HL-60 (cell line): ENCODE data around the gene STN1.
A peak's percentile ranks its signal among the peaks of the same experiment; 100 is the strongest.

Experiments
- DNase-seq, 2 experiments: peaks; one replicate each; pipeline ENCODE4 v3.0.0-alpha.2; 2010 to 2020; ENCODE audit warnings: low read depth in 1 of 2, low spot score in 1 of 2
- H3K27ac ChIP-seq: fragments of 250-450 bp; sonication (Bioruptor Pico); replicated peaks from 2 replicates; pipeline ENCODE4 v1.5.1; 2020; ENCODE audit warnings: mild to moderate bottlenecking, moderate library complexity
- H3K27me3 ChIP-seq: fragments of 250-450 bp; sonication (Bioruptor Pico); 2 replicates; pipeline ENCODE4 v1.5.1; 2021; ENCODE audit warnings: mild to moderate bottlenecking, moderate library complexity; ENCODE audit not compliant: insufficient read depth, poor library complexity, severe bottlenecking
- H3K4me3 ChIP-seq: replicated peaks from 2 replicates; pipeline ENCODE4 v1.5.1; 2011; ENCODE audit warnings: mild to moderate bottlenecking, control low read depth, low read length; ENCODE audit not compliant: insufficient read depth
- GABPA ChIP-seq: IDR thresholded peaks from 2 replicates; pipeline ENCODE4 v1.6.1; 2012; ENCODE audit warnings: low read depth
- POLR2AphosphoS5 ChIP-seq: IDR thresholded peaks from 2 replicates; pipeline ENCODE4 v1.6.1; 2012; ENCODE audit warnings: low read depth
- SPI1 ChIP-seq: IDR thresholded peaks from 2 replicates; pipeline ENCODE4 v1.6.1; 2012; ENCODE audit warnings: low read depth, mild to moderate bottlenecking, borderline replicate concordance
- TF ChIP-seq, protein P1 (sequence below): IDR thresholded peaks from 2 replicates; pipeline ENCODE4 v1.6.1; 2012; ENCODE audit warnings: low read depth; ENCODE audit not compliant: insufficient replicate concordance
- TF ChIP-seq, protein P2 (sequence below): IDR thresholded peaks from one replicate; pipeline ENCODE4 v1.5.1; 2011; ENCODE audit warnings: low read length, control low read depth, inconsistent platforms; ENCODE audit not compliant: insufficient read depth

The STN1 gene

DNA sequence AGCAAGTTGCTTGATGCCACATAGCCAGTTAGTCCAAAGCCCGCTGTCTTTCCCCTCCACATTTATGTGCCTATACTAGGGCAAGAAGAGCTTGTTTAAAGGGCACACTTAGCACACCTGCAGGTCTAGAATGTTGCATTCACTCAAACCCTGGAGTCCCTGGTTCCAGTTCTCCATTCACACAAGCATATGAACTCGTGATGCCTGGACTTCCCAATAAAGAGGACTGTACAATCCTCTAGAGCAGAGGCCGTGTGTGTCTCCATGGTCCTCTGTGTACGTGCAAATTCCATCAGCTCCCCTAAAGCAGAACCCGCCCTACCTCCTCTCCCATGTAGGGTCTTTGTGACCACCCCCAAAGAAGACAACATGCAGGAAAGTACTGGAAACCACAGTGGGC is 59.6 kb downstream of the STN1 start:
- Histone ChIP-seq H3K27ac (no peak overlapping the region), H3K4me3 (no peak overlapping the region), H3K27me3 (no peaks in the 10 kb centered on the region)
- TF ChIP-seq GABPA, result no peak
- TF ChIP-seq, protein P1, sequence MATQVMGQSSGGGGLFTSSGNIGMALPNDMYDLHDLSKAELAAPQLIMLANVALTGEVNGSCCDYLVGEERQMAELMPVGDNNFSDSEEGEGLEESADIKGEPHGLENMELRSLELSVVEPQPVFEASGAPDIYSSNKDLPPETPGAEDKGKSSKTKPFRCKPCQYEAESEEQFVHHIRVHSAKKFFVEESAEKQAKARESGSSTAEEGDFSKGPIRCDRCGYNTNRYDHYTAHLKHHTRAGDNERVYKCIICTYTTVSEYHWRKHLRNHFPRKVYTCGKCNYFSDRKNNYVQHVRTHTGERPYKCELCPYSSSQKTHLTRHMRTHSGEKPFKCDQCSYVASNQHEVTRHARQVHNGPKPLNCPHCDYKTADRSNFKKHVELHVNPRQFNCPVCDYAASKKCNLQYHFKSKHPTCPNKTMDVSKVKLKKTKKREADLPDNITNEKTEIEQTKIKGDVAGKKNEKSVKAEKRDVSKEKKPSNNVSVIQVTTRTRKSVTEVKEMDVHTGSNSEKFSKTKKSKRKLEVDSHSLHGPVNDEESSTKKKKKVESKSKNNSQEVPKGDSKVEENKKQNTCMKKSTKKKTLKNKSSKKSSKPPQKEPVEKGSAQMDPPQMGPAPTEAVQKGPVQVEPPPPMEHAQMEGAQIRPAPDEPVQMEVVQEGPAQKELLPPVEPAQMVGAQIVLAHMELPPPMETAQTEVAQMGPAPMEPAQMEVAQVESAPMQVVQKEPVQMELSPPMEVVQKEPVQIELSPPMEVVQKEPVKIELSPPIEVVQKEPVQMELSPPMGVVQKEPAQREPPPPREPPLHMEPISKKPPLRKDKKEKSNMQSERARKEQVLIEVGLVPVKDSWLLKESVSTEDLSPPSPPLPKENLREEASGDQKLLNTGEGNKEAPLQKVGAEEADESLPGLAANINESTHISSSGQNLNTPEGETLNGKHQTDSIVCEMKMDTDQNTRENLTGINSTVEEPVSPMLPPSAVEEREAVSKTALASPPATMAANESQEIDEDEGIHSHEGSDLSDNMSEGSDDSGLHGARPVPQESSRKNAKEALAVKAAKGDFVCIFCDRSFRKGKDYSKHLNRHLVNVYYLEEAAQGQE, result no peak
- TF ChIP-seq SPI1, result no peak
- TF ChIP-seq, protein P2, sequence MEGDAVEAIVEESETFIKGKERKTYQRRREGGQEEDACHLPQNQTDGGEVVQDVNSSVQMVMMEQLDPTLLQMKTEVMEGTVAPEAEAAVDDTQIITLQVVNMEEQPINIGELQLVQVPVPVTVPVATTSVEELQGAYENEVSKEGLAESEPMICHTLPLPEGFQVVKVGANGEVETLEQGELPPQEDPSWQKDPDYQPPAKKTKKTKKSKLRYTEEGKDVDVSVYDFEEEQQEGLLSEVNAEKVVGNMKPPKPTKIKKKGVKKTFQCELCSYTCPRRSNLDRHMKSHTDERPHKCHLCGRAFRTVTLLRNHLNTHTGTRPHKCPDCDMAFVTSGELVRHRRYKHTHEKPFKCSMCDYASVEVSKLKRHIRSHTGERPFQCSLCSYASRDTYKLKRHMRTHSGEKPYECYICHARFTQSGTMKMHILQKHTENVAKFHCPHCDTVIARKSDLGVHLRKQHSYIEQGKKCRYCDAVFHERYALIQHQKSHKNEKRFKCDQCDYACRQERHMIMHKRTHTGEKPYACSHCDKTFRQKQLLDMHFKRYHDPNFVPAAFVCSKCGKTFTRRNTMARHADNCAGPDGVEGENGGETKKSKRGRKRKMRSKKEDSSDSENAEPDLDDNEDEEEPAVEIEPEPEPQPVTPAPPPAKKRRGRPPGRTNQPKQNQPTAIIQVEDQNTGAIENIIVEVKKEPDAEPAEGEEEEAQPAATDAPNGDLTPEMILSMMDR, result no peak
- no peak for TF ChIP-seq POLR2AphosphoS5
- no peak for DNase-seq

DNA sequence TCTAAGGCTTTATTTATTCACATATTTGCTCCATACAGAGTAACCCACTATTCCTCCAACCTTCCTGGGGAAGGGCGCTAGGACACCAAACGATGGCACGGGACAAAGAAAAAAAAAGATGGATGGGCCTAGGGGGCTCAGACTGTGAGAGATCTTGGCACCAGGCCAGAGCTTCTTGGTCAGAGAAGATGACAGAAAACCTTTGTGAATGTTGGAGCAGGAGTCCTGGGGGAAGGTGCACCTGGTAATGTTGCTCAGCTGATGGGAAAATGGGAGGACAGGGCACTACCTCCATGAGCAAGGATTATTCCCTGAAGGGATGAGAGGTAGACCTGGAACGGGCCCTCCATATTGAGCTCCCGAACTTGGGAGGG is 61.2 kb downstream of the STN1 start:
- H3K27me3 ChIP-seq, result no peaks in the 10 kb centered on the region
- TF ChIP-seq POLR2AphosphoS5 (no peak), GABPA (no peak), SPI1 (no peak)
- TF ChIP-seq, protein P1, result no peak
- TF ChIP-seq, protein P2, result no peak
- no peak overlapping the region for H3K27ac ChIP-seq
- H3K4me3 ChIP-seq, result no peak overlapping the region
- DNase-seq, result no peak

DNA sequence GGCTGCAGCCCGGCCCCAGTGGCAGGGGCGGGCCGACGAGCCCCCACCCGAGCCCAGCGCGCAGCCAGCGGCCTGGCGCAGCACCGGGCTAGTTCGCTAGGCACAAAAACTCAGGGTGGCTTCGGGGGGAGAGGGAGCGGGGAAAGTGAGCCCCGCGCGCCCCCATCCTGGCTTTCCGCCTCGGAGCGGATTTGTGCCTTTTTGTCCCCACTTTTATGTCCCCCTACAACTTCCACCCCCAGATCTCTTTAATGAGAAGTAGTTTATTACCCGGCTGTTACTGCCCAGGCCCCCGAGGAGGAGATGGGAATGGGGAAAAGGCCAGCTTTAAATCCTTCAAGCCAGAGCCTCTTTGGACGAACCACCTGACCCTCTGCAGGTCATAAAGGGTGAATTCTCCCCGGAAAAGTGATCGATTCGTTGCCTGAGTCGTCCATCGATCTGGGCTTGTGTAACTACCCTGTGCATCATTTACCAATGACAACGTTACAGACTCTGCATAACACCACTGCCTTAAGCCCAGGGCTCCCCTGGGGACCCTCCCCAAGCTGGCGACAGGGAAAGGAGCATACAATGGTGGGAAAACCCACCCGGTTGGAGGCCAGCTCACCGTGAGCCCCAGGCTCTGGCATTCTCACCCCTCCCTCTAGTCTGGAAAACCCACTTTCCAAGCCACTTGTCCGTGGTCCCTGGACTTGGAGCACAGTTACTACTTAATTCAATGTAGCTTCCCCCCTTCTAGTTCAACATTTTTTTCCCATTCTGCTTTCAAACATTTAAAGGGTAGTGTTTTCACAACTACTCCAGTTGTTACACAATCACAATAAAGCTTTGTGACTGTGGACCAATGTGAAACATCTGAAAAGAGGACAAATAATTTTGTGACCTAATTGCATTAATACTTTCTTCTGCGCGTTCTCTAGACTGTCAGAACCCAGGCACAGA is 61.9 kb downstream of the STN1 start:
- H3K27me3 ChIP-seq, result no peaks in the 10 kb centered on the region
- peak overlapping the region; percentile 44; the same call in 1 of the 2 replicates for H3K4me3 ChIP-seq
- no peak overlapping the region for H3K27ac ChIP-seq
- DNase-seq, result no peak
- TF ChIP-seq, protein P1, result no peak
- TF ChIP-seq, protein P2, result no peak
- no peak for TF ChIP-seq SPI1
- TF ChIP-seq GABPA, result no peak
- TF ChIP-seq POLR2AphosphoS5, result no peak
